Endothelial cell (in vitro differentiated cells): ENCODE data around the gene PGRMC1. TPM values are rescaled to one million over a fixed set of nuclear protein-coding genes. Genes with fewer than 3 reads are reported as not detected.

Experiments
- DNase-seq: peaks from one replicate; pipeline ENCODE4 v3.0.0; 2021; ENCODE audit warnings: low spot score
- H3K27ac Mint-ChIP-seq: one replicate; pipeline ENCODE4 v1.8.0; 2021; ENCODE audit warnings: mixed read lengths, inconsistent platforms; ENCODE audit not compliant: unreplicated experiment
- H3K27me3 Mint-ChIP-seq: one replicate; pipeline ENCODE4 v1.8.0; 2021; ENCODE audit warnings: mild to moderate bottlenecking, moderate library complexity, mixed read lengths, inconsistent platforms; ENCODE audit not compliant: unreplicated experiment
- H3K36me3 Mint-ChIP-seq: one replicate; pipeline ENCODE4 v1.8.0; 2021; ENCODE audit warnings: mild to moderate bottlenecking, low read depth, mixed read lengths, inconsistent platforms; ENCODE audit not compliant: unreplicated experiment
- H3K4me1 Mint-ChIP-seq: one replicate; pipeline ENCODE4 v1.8.0; 2021; ENCODE audit warnings: mild to moderate bottlenecking, mixed read lengths, inconsistent platforms; ENCODE audit not compliant: unreplicated experiment
- H3K4me3 Mint-ChIP-seq: one replicate; pipeline ENCODE4 v1.8.0; 2021; ENCODE audit warnings: mild to moderate bottlenecking, mixed read lengths, inconsistent platforms; ENCODE audit not compliant: unreplicated experiment
- H3K9me3 Mint-ChIP-seq: one replicate; pipeline ENCODE4 v1.8.0; 2021; ENCODE audit warnings: mixed read lengths, inconsistent platforms; ENCODE audit not compliant: unreplicated experiment
- CTCF ChIP-seq: fragments of 200-600 bp; sonication (generic); IDR thresholded peaks from one replicate; pipeline ENCODE4 v1.5.0; 2021; ENCODE audit warnings: antibody characterized with exemption; ENCODE audit not compliant: unreplicated experiment
- total RNA-seq: library from RNA; stranded (reverse); fragmentation: NEBNext Ultra II Directional; extraction: Animal tissue kit (Norgen Biotek cat#: 25700); gene quantifications from one replicate; pipeline ENCODE4 v1.2.1, GENCODE V29; 2021; ENCODE audit not compliant: unreplicated experiment

The PGRMC1 gene
- total RNA-seq, 1 donor from 2014 or later = 153 TPM

- Mint-ChIP-seq H3K4me3 (no peak overlapping the region), H3K27me3 (no peaks in the 10 kb centered on the region), H3K36me3 (no peaks in the 10 kb centered on the region), H3K4me1 (no peaks in the 10 kb centered on the region), H3K9me3 (no peaks in the 10 kb centered on the region), H3K27ac (no peak overlapping the region)
- TF ChIP-seq CTCF = no peak
- no peak for DNase-seq
Measured at GRCh38 chrX:119223783-119224182, 12.3 kb upstream of the PGRMC1 start.

GRCh38 chrX:119226446-119226845 lies 9.6 kb upstream of the PGRMC1 start:
- H3K27me3 Mint-ChIP-seq = peaks cover 6% of the 10 kb centered on the region

GRCh38 chrX:119228512-119229252 lies 7.4 kb upstream of the PGRMC1 start:
- peaks cover 7% of the 10 kb centered on the region for H3K27me3 Mint-ChIP-seq
- no peak for DNase-seq
- H3K36me3 Mint-ChIP-seq = no peaks in the 10 kb centered on the region
- H3K4me1 Mint-ChIP-seq = no peaks in the 10 kb centered on the region
- H3K4me3 Mint-ChIP-seq = no peak overlapping the region
- no peaks in the 10 kb centered on the region for H3K9me3 Mint-ChIP-seq
- TF ChIP-seq CTCF = no peak
- H3K27ac Mint-ChIP-seq = no peak overlapping the region

More at GRCh38 chrX:119226446-119226845, 9.6 kb upstream of the PGRMC1 start:
- no peak for TF ChIP-seq CTCF
- Mint-ChIP-seq H3K36me3 (no peaks in the 10 kb centered on the region), H3K4me3 (no peak overlapping the region), H3K4me1 (no peaks in the 10 kb centered on the region), H3K9me3 (no peaks in the 10 kb centered on the region), H3K27ac (no peak overlapping the region)
- DNase-seq = no peak

- no peaks in the 10 kb centered on the region for H3K36me3 Mint-ChIP-seq
- no peak overlapping the region for H3K4me3 Mint-ChIP-seq
- no peaks in the 10 kb centered on the region for H3K9me3 Mint-ChIP-seq
- DNase-seq = no peak
- H3K27ac Mint-ChIP-seq = no peak overlapping the region
- peaks cover 7% of the 10 kb centered on the region for H3K27me3 Mint-ChIP-seq
- TF ChIP-seq CTCF = no peak
- no peaks in the 10 kb centered on the region for H3K4me1 Mint-ChIP-seq
Measured at GRCh38 chrX:119229253-119229615, 6.9 kb upstream of the PGRMC1 start.

GRCh38 chrX:119230850-119231249 lies 5.2 kb upstream of the PGRMC1 start:
- peaks cover 8% of the 10 kb centered on the region for H3K27me3 Mint-ChIP-seq
- H3K27ac Mint-ChIP-seq = no peak overlapping the region
- no peak for DNase-seq
- no peaks in the 10 kb centered on the region for H3K9me3 Mint-ChIP-seq
- TF ChIP-seq CTCF = no peak
- H3K4me3 Mint-ChIP-seq = no peak overlapping the region
- H3K4me1 Mint-ChIP-seq = peaks cover 11% of the 10 kb centered on the region
- no peaks in the 10 kb centered on the region for H3K36me3 Mint-ChIP-seq
